HepG2 (cell line): Measurements from ENCODE around the gene NUDT13. TPM values are rescaled to one million over a fixed set of nuclear protein-coding genes. Genes with fewer than 3 reads are reported as not detected.

Source experiments
- ATAC-seq: fragments of 200-7000 bp; cut with Tn5 transposase; 3 replicates; pipeline ENCODE4 v1.9.1; 2020; ENCODE audit warnings: mild to moderate bottlenecking, moderate library complexity
- BruUV-seq: library from RNA; stranded (reverse); fragments of 400-500 nt; replicated peaks from 2 replicates; lab custom pipeline; 2021; lab: Mats Ljungman, UMichigan
- CTCF ChIA-PET: fragments of 300-600 bp; formaldehyde crosslinking; extraction: SDS; loops from one replicate; lab custom pipeline; 2021; ENCODE audit warnings: low total read pairs, inconsistent platforms, low intra/inter-chr PET ratio; lab: Yijun Ruan, JAX
- POLR2A ChIA-PET: fragments of 350-600 bp; sonication (Branson Sonifier 250); formaldehyde crosslinking; loops from one replicate; lab custom pipeline; 2020; ENCODE audit warnings: antibody characterized with exemption, inconsistent platforms; lab: Yijun Ruan, JAX
- DNase-seq: peaks from one replicate; pipeline ENCODE4 v3.0.0-alpha.2; 2015; ENCODE audit warnings: low spot score
- FAIRE-seq: peaks from 3 replicates; lab custom pipeline; 2011; peaks lifted over from hg19 to GRCh38; lab: Jason Lieb, UNC
- H2AFZ ChIP-seq: one replicate; pipeline ENCODE4 v1.6.1; 2011; ENCODE audit warnings: low read length, inconsistent platforms
- H3K27ac ChIP-seq: fragments of 300-600 bp; 3 replicates; pipeline ENCODE4 v1.8.0; 2011; ENCODE audit warnings: mixed run types, mild to moderate bottlenecking, mixed read lengths, low read length, inconsistent platforms; ENCODE audit not compliant: insufficient read depth; ENCODE audit errors: extremely low read length
- H3K27me3 ChIP-seq, 2 experiments: fragments of 200-600 bp in 1 of 2; 2 replicates in 1 of 2; 3 replicates in 1 of 2; pipeline versions ENCODE4 v1.6.0 to v1.8.0; 2011; ENCODE audit warnings: low read length in 2 of 2, mild to moderate bottlenecking in 2 of 2, moderate library complexity in 2 of 2, inconsistent platforms in 1 of 2; ENCODE audit not compliant: insufficient read depth in 2 of 2, control insufficient read depth in 1 of 2
- H3K36me3 ChIP-seq, 2 experiments: fragments of 200-600 bp in 1 of 2; replicated peaks in 1 of 2; 2 replicates in 1 of 2; 3 replicates in 1 of 2; pipeline versions ENCODE4 v1.5.1 to v1.8.0; 2011; ENCODE audit warnings: low read length in 2 of 2, inconsistent platforms in 1 of 2; ENCODE audit not compliant: insufficient read depth in 2 of 2, control insufficient read depth in 1 of 2
- H3K4me1 ChIP-seq: 2 replicates; pipeline ENCODE4 v1.5.1; 2012; ENCODE audit warnings: low read length, inconsistent platforms; ENCODE audit not compliant: insufficient read depth
- H3K4me2 ChIP-seq: 2 replicates; pipeline ENCODE4 v1.6.0; 2011; ENCODE audit warnings: low read depth, low read length, inconsistent platforms
- H3K4me3 ChIP-seq, 3 experiments: fragments of 200-600 bp in 1 of 3; sonication (generic), shearing (Covaris generic) in 1 of 3; replicated peaks in 1 of 3; 2 replicates each; pipeline ENCODE4 v1.5.1; 2011 to 2016; ENCODE audit warnings: low read length in 3 of 3, inconsistent platforms in 2 of 3, low read depth in 2 of 3, mild to moderate bottlenecking in 2 of 3, control low read depth in 1 of 3, mixed read lengths in 1 of 3; ENCODE audit not compliant: insufficient read depth in 1 of 3
- H3K79me2 ChIP-seq: one replicate; pipeline ENCODE4 v1.6.1; 2011; ENCODE audit warnings: low read length, inconsistent platforms; ENCODE audit not compliant: insufficient read depth
- H3K9ac ChIP-seq: 2 replicates; pipeline ENCODE4 v1.6.0; 2011; ENCODE audit warnings: mild to moderate bottlenecking, low read depth, low read length, inconsistent platforms; ENCODE audit not compliant: insufficient read depth
- H3K9me3 ChIP-seq: 2 replicates; pipeline ENCODE4 v1.5.1; 2012; ENCODE audit warnings: mild to moderate bottlenecking, low read length
- H4K20me1 ChIP-seq: 2 replicates; pipeline ENCODE4 v1.6.0; 2011; ENCODE audit warnings: inconsistent platforms, mild to moderate bottlenecking, low read length, moderate library complexity; ENCODE audit not compliant: insufficient read depth
- BCL6 ChIP-seq: IDR thresholded peaks from 2 replicates; pipeline ENCODE4 v1.6.1; 2016; ENCODE audit warnings: missing genetic modification reagents, missing compliant biosample characterization
- CBX5 ChIP-seq: sonication (generic); formaldehyde crosslinking; IDR thresholded peaks from 2 replicates; pipeline ENCODE4 v1.4.0; 2020; ENCODE audit warnings: missing genetic modification reagents, borderline replicate concordance
- CENPX ChIP-seq: sonication (generic); formaldehyde crosslinking; IDR thresholded peaks from 2 replicates; pipeline ENCODE4 v1.9.0; 2021; ENCODE audit warnings: mild to moderate bottlenecking, missing genetic modification reagents, moderate library complexity
- EEA1 ChIP-seq: sonication (generic); formaldehyde crosslinking; IDR thresholded peaks from 2 replicates; pipeline ENCODE4 v1.5.1; 2020; ENCODE audit warnings: mild to moderate bottlenecking, missing genetic modification reagents, borderline replicate concordance
- GATAD1 ChIP-seq: IDR thresholded peaks from 2 replicates; pipeline ENCODE4 v1.6.1; 2016; ENCODE audit warnings: missing genetic modification reagents, missing compliant biosample characterization
- HNF4A ChIP-seq: sonication (generic); formaldehyde crosslinking; IDR thresholded peaks from 2 replicates; pipeline ENCODE4 v1.4.0; 2020; ENCODE audit warnings: missing genetic modification reagents
- IKZF4 ChIP-seq: sonication (generic); formaldehyde crosslinking; IDR thresholded peaks from 2 replicates; pipeline ENCODE4 v1.5.1; 2020; ENCODE audit warnings: borderline replicate concordance, mild to moderate bottlenecking, low read depth, missing genetic modification reagents; ENCODE audit errors: not compliant biosample characterization
- KLF16 ChIP-seq, 2 experiments: sonication (generic) in 1 of 2; formaldehyde crosslinking in 1 of 2; IDR thresholded peaks; 2 replicates each; pipeline versions ENCODE4 v1.6.1 to v1.8.0; 2016 to 2023; ENCODE audit warnings: missing genetic modification reagents in 2 of 2, missing compliant biosample characterization in 1 of 2
- MXI1 ChIP-seq: IDR thresholded peaks from 3 replicates; pipeline ENCODE4 v1.6.1; 2012; ENCODE audit warnings: low read depth, low read length, inconsistent platforms, borderline replicate concordance
- NFIB ChIP-seq: sonication (generic); formaldehyde crosslinking; IDR thresholded peaks from 2 replicates; pipeline ENCODE4 v1.9.0; 2021; ENCODE audit warnings: missing genetic modification reagents, mild to moderate bottlenecking, borderline replicate concordance
- NR2C2 ChIP-seq: sonication (generic); formaldehyde crosslinking; IDR thresholded peaks from 2 replicates; pipeline ENCODE4 v1.4.0; 2020; ENCODE audit warnings: missing genetic modification reagents, mild to moderate bottlenecking, moderate library complexity, borderline replicate concordance
- POGZ ChIP-seq: sonication (generic); formaldehyde crosslinking; IDR thresholded peaks from 2 replicates; pipeline ENCODE4 v1.4.0; 2020; ENCODE audit warnings: mild to moderate bottlenecking, missing genetic modification reagents
- RXRA ChIP-seq: sonication (generic); formaldehyde crosslinking; IDR thresholded peaks from 2 replicates; pipeline ENCODE4 v1.5.1; 2020; ENCODE audit warnings: missing genetic modification reagents
- SAP130 ChIP-seq: IDR thresholded peaks from 2 replicates; pipeline ENCODE4 v1.6.1; 2016; ENCODE audit warnings: low read depth
- SP2 ChIP-seq: sonication (generic); formaldehyde crosslinking; IDR thresholded peaks from 2 replicates; pipeline ENCODE4 v1.5.1; 2020; ENCODE audit warnings: mild to moderate bottlenecking, missing genetic modification reagents
- TRIM22 ChIP-seq: fragments of 450-650 bp; IDR thresholded peaks from 2 replicates; pipeline ENCODE4 v1.6.1; 2017
- ZFP36L1 ChIP-seq: sonication (generic); formaldehyde crosslinking; IDR thresholded peaks from 2 replicates; pipeline ENCODE4 v1.8.0; 2022; ENCODE audit warnings: mild to moderate bottlenecking, missing genetic modification reagents, moderate library complexity
- ZFP36L2 ChIP-seq: sonication (generic); formaldehyde crosslinking; IDR thresholded peaks from 2 replicates; pipeline ENCODE4 v1.4.0; 2020; ENCODE audit warnings: missing genetic modification reagents
- ZNF333 ChIP-seq: sonication (generic); formaldehyde crosslinking; IDR thresholded peaks from 2 replicates; pipeline ENCODE4 v1.4.0; 2020; ENCODE audit warnings: mild to moderate bottlenecking, missing genetic modification reagents, borderline replicate concordance
- ZNF720 ChIP-seq: sonication (generic); formaldehyde crosslinking; IDR thresholded peaks from 2 replicates; pipeline ENCODE4 v1.4.0; 2020; ENCODE audit warnings: missing genetic modification reagents
- ZSCAN20 ChIP-seq: sonication (generic); formaldehyde crosslinking; IDR thresholded peaks from 2 replicates; pipeline ENCODE4 v1.4.0; 2020; ENCODE audit warnings: missing genetic modification reagents, mild to moderate bottlenecking, borderline replicate concordance
- WGBS: methylation state at CpG from one replicate; pipeline ENCODE4 v1.1.6; 2017; ENCODE audit warnings: low lambda C conversion rate; 5-methylcytosine and 5-hydroxymethylcytosine counted together
- in situ Hi-C: cut with HindIII; loops from 2 replicates; pipeline ENCODE4 v1.10.0; 2017; ENCODE audit warnings: low pct_unique_long_range_greater_than_20kb; ENCODE audit not compliant: extremely low pct_ligation_motif_present
- intact Hi-C: fragments of 100-400 bp; cut with micrococcal nuclease; formaldehyde crosslinking; loops from one replicate; pipeline ENCODE4 v1.10.0; 2022; ENCODE audit not compliant: unreplicated experiment
- polyA plus RNA-seq, 8 experiments: library from polyadenylated mRNA; depleted of rRNA in 3 of 8; stranded (reverse) in 7 of 8; unstranded in 1 of 8; fragments of >200 nt; fragmentation: Illumina TruSeq in 4 of 8; extraction: Trizol in 4 of 8; gene quantifications; 2 replicates each; pipeline versions ENCODE4 v1.2.1 to v1.2.3, GENCODE V29; 2011 to 2016; ENCODE audit warnings: low read depth in 4 of 8, missing spikeins in 1 of 8, mixed read lengths in 1 of 8; ENCODE audit not compliant: insufficient read depth in 1 of 8
- total RNA-seq, 5 experiments: library from RNA; depleted of rRNA; stranded (reverse); fragments of >200 nt; fragmentation: Illumina TruSeq; extraction: Trizol; gene quantifications; 2 replicates each; pipeline ENCODE4 v1.2.3, GENCODE V29; 2016; ENCODE audit warnings: low read depth in 1 of 5
- TF ChIP-seq, protein P1 (sequence below): IDR thresholded peaks from 2 replicates; pipeline ENCODE4 v1.6.1; 2016; ENCODE audit warnings: mild to moderate bottlenecking

Gene NUDT13
- total and polyA plus RNA-seq, 2 of the 13 experiments (the other 11 are each of a cell fraction or from before 2014, with no cell fraction given): 4.2 to 6.5 TPM

- FAIRE-seq: peak; percentile 85
- in situ Hi-C loops: no loop called here
- H3K4me2 ChIP-seq: peak overlapping the region; percentile 54
- H3K36me3 ChIP-seq: peaks cover 7 to 56% of the 10 kb centered on the region in 2 experiments
- WGBS: 2% methylated on average over 2 of the region's 2 CpGs
- BruUV-seq: TSS peak; percentile 17
- no peaks in the 10 kb centered on the region for H4K20me1 ChIP-seq
- intact Hi-C loops: no loop called here
- DNase-seq: peak; percentile 95
- H3K9me3 ChIP-seq: no peaks in the 10 kb centered on the region
- ChIA-PET CTCF (no interaction called here), POLR2A (interaction anchor here (0.9 to 3.6 kb wide), 6 partner anchors 10 to 37 kb away, joined by 3 to 28 read pairs (median 4); partner anchors contain the start of genes ECD, FAM149B1, NUDT13 and P4HA1)
- no peak overlapping the region for H2AFZ ChIP-seq
- H3K4me1 ChIP-seq: peaks cover 40% of the 10 kb centered on the region
- 0 out of 6 replicates have a peak overlapping the region, but pooled peaks of 1 of the 3 experiments have one; percentile 9 for H3K4me3 ChIP-seq
- H3K79me2 ChIP-seq: no peaks in the 10 kb centered on the region
- peak overlapping the region; percentile 40; the same call in 1 of the 2 replicates for H3K9ac ChIP-seq
- H3K27me3 ChIP-seq: no peaks in the 10 kb centered on the region
- H3K27ac ChIP-seq: peak overlapping the region; percentile 73
- peak; percentile 98 for ATAC-seq
- TF ChIP-seq IKZF4 (no peak), TRIM22 (no peak), ZNF333 (CRISPR knock-in tag) (no peak), ZFP36L1 (CRISPR knock-in tag) (no peak), HNF4A (CRISPR knock-in tag) (peak; percentile 94), SP2 (no peak), CENPX (CRISPR knock-in tag) (no peak), ZNF720 (CRISPR knock-in tag) (no peak), EEA1 (no peak), CBX5 (CRISPR knock-in tag) (no peak), BCL6 (CRISPR knock-in tag) (peak; percentile 93), RXRA (CRISPR knock-in tag) (peak; percentile 73; the same call in 1 of the 2 replicates), GATAD1 (CRISPR knock-in tag) (no peak), NFIB (no peak), SAP130 (CRISPR knock-in tag) (peak; percentile 84), ZSCAN20 (CRISPR knock-in tag) (no peak), MXI1 (0 out of 3 replicates have a peak, but pooled peaks have one; percentile 29), ZFP36L2 (no peak), KLF16 (CRISPR knock-in tag; IDR thresholded peaks at IDR 0.05) (peak in 1 of 2 experiments; percentile 80; a peak in 1 of 4 replicates), POGZ (0 out of 2 replicates have a peak, but pooled peaks have one; percentile 18), NR2C2 (CRISPR knock-in tag) (peak; percentile 41)
- TF ChIP-seq, protein P1, sequence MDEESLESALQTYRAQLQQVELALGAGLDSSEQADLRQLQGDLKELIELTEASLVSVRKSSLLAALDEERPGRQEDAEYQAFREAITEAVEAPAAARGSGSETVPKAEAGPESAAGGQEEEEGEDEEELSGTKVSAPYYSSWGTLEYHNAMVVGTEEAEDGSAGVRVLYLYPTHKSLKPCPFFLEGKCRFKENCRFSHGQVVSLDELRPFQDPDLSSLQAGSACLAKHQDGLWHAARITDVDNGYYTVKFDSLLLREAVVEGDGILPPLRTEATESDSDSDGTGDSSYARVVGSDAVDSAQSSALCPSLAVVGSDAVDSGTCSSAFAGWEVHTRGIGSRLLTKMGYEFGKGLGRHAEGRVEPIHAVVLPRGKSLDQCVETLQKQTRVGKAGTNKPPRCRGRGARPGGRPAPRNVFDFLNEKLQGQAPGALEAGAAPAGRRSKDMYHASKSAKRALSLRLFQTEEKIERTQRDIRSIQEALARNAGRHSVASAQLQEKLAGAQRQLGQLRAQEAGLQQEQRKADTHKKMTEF (CRISPR knock-in tag): peak; percentile 93
These were observed 21.8 kb downstream of the NUDT13 start for GRCh38 chr10:73131913-73132686.
